Keratinocyte (primary cell): ENCODE results near the gene CASTOR1. TPM values are rescaled to one million over a fixed set of nuclear protein-coding genes. Genes with fewer than 3 reads are reported as not detected.

Experiments
- DNase-seq: peaks from one replicate; pipeline ENCODE4 v3.0.0-alpha.2; 2011; ENCODE audit warnings: low read depth, missing footprints, low spot score
- FAIRE-seq: peaks from 2 replicates; lab custom pipeline; 2011; peaks lifted over from hg19 to GRCh38; lab: Jason Lieb, UNC
- H2AFZ ChIP-seq: 2 replicates; pipeline ENCODE4 v1.6.0; 2012; ENCODE audit warnings: low read length, control low read depth, inconsistent platforms; ENCODE audit not compliant: control insufficient read depth
- H3K27ac ChIP-seq: 2 replicates; pipeline ENCODE4 v1.5.1; 2011; ENCODE audit warnings: low read length; ENCODE audit not compliant: control insufficient read depth, insufficient read depth
- H3K27me3 ChIP-seq: 3 replicates; pipeline ENCODE4 v1.6.0; 2011; ENCODE audit warnings: low read length; ENCODE audit not compliant: control insufficient read depth, insufficient read depth; ENCODE audit errors: extremely low read depth
- H3K36me3 ChIP-seq, 2 experiments: 2 replicates in 1 of 2; 3 replicates in 1 of 2; pipeline ENCODE4 v1.5.1; 2011; ENCODE audit warnings: low read length in 2 of 2, mild to moderate bottlenecking in 1 of 2; ENCODE audit not compliant: control insufficient read depth in 2 of 2, insufficient read depth in 2 of 2; ENCODE audit errors: extremely low read depth in 1 of 2
- H3K4me1 ChIP-seq: 3 replicates; pipeline ENCODE4 v1.5.1; 2011; ENCODE audit warnings: low read length; ENCODE audit not compliant: control insufficient read depth, insufficient read depth; ENCODE audit errors: extremely low read depth
- H3K4me2 ChIP-seq: 3 replicates; pipeline ENCODE4 v1.6.0; 2011; ENCODE audit warnings: low read depth, low read length; ENCODE audit not compliant: control insufficient read depth, insufficient read depth; ENCODE audit errors: extremely low read depth
- H3K4me3 ChIP-seq, 3 experiments: fragments of 200-600 bp in 1 of 3; sonication (generic) in 1 of 3; 2 replicates in 2 of 3; 3 replicates in 1 of 3; pipeline ENCODE4 v1.5.1; 2011 to 2016; ENCODE audit warnings: low read length in 3 of 3, mild to moderate bottlenecking in 3 of 3, control low read depth in 2 of 3, inconsistent platforms in 1 of 3, low read depth in 1 of 3, mixed read lengths in 1 of 3, mixed run types in 1 of 3, moderate library complexity in 1 of 3; ENCODE audit not compliant: control insufficient read depth in 2 of 3, insufficient read depth in 2 of 3; ENCODE audit errors: extremely low read depth in 1 of 3
- H3K79me2 ChIP-seq: 2 replicates; pipeline ENCODE4 v1.6.0; 2012; ENCODE audit warnings: low read length; ENCODE audit not compliant: control insufficient read depth, insufficient read depth
- H3K9ac ChIP-seq: 3 replicates; pipeline ENCODE4 v1.6.0; 2011; ENCODE audit warnings: low read length; ENCODE audit not compliant: control insufficient read depth, insufficient read depth; ENCODE audit errors: extremely low read depth
- H3K9me1 ChIP-seq: 3 replicates; pipeline ENCODE4 v1.6.0; 2011; ENCODE audit warnings: low read length; ENCODE audit not compliant: control insufficient read depth, insufficient read depth; ENCODE audit errors: extremely low read depth
- H3K9me3 ChIP-seq: 2 replicates; pipeline ENCODE4 v1.5.1; 2012; ENCODE audit warnings: low read depth, low read length; ENCODE audit not compliant: control insufficient read depth
- H4K20me1 ChIP-seq: 3 replicates; pipeline ENCODE4 v1.6.0; 2011; ENCODE audit warnings: low read length; ENCODE audit not compliant: control insufficient read depth, insufficient read depth; ENCODE audit errors: extremely low read depth
- EZH2 ChIP-seq: IDR thresholded peaks from one replicate; pipeline ENCODE4 v1.6.1; 2012; ENCODE audit warnings: inconsistent platforms, mild to moderate bottlenecking, low read length, moderate library complexity
- dilution Hi-C: fragments of 300-500 bp; cut with MboI; formaldehyde crosslinking; loops from one replicate; pipeline ENCODE4 v1.7.0; 2020; ENCODE audit warnings: low sequenced_read_pairs; ENCODE audit not compliant: extremely low pct_ligation_motif_present
- polyA plus RNA-seq, 5 experiments: library from polyadenylated mRNA; depleted of rRNA in 3 of 5; stranded (reverse) in 3 of 5; stranded (forward) in 1 of 5; unstranded in 1 of 5; fragments of >200 nt; gene quantifications; 1 replicate in 1 of 5; 2 replicates in 3 of 5; 3 replicates in 1 of 5; pipeline versions ENCODE4 v1.2.1 to v1.2.3, GENCODE V29; 2011 to 2012; ENCODE audit warnings: missing spikeins in 2 of 5, low read depth in 1 of 5, low replicate concordance in 1 of 5
- TF ChIP-seq, protein P1 (sequence below), 3 experiments: IDR thresholded peaks in 1 of 3; conservative IDR thresholded peaks in 1 of 3; optimal IDR thresholded peaks in 1 of 3; 2 replicates in 2 of 3; 3 replicates in 1 of 3; pipeline versions ENCODE3 to v1.5.1; 2011; ENCODE audit warnings: low read length in 3 of 3, mild to moderate bottlenecking in 3 of 3, moderate library complexity in 2 of 3, control low read depth in 1 of 3, inconsistent platforms in 1 of 3; ENCODE audit not compliant: insufficient read depth in 2 of 3; ENCODE audit errors: extremely low read depth in 1 of 3

CASTOR1 gene
- polyA plus RNA-seq, 1 donor (not counting 4 experiments of a cell fraction or from before 2014, with no cell fraction given) = 9.1 TPM

DNA sequence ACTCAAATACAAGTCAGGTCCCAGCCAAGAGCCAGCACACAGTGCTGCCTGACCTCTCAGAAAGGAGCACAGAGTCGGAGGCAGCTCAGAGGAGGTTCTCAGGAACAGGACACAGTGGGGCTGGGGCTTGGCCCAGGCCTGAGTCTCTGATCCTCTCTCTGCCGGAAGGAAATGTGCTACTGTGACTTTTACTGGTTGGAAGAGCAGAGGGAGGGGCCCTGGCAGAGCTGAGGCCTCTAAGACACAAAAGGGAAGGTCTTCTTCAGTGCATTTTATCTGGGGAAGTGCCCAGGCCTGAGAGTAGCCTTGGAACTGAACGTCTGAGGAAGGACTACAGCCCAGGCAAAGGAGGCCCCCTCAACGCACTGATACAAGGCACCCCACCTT is 16.2 kb upstream of the CASTOR1 start:
- no peaks in the 10 kb centered on the region for H3K27me3 ChIP-seq
- no peaks in the 10 kb centered on the region for H3K9me3 ChIP-seq
- no peak overlapping the region for H3K4me3 ChIP-seq
- peaks cover 3% of the 10 kb centered on the region for H4K20me1 ChIP-seq
- DNase-seq (no peak), FAIRE-seq (no peak)
- dilution Hi-C loops = no loop called here
- H3K9me1 ChIP-seq = peaks cover 15% of the 10 kb centered on the region
- no peak overlapping the region for H2AFZ ChIP-seq
- H3K27ac ChIP-seq = peak overlapping the region; percentile 66
- H3K36me3 ChIP-seq = peaks cover 8 to 22% of the 10 kb centered on the region in 2 experiments
- H3K4me1 ChIP-seq = peaks cover 87% of the 10 kb centered on the region
- H3K79me2 ChIP-seq = peaks cover 40% of the 10 kb centered on the region
- TF ChIP-seq EZH2 = no peak
- TF ChIP-seq, protein P1, sequence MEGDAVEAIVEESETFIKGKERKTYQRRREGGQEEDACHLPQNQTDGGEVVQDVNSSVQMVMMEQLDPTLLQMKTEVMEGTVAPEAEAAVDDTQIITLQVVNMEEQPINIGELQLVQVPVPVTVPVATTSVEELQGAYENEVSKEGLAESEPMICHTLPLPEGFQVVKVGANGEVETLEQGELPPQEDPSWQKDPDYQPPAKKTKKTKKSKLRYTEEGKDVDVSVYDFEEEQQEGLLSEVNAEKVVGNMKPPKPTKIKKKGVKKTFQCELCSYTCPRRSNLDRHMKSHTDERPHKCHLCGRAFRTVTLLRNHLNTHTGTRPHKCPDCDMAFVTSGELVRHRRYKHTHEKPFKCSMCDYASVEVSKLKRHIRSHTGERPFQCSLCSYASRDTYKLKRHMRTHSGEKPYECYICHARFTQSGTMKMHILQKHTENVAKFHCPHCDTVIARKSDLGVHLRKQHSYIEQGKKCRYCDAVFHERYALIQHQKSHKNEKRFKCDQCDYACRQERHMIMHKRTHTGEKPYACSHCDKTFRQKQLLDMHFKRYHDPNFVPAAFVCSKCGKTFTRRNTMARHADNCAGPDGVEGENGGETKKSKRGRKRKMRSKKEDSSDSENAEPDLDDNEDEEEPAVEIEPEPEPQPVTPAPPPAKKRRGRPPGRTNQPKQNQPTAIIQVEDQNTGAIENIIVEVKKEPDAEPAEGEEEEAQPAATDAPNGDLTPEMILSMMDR (optimal IDR thresholded peaks at IDR 0.05 in 1 of 3, IDR thresholded peaks at IDR 0.05 in 1 of 3, conservative IDR thresholded peaks at IDR 0.05 in 1 of 3; ENCODE audit: extremely low read depth in 1 of 3, insufficient read depth in 2 of 3, low read length in 3 of 3) = no peak
- peak overlapping the region; percentile 24 for H3K9ac ChIP-seq
- peak overlapping the region; percentile 60 for H3K4me2 ChIP-seq

DNA sequence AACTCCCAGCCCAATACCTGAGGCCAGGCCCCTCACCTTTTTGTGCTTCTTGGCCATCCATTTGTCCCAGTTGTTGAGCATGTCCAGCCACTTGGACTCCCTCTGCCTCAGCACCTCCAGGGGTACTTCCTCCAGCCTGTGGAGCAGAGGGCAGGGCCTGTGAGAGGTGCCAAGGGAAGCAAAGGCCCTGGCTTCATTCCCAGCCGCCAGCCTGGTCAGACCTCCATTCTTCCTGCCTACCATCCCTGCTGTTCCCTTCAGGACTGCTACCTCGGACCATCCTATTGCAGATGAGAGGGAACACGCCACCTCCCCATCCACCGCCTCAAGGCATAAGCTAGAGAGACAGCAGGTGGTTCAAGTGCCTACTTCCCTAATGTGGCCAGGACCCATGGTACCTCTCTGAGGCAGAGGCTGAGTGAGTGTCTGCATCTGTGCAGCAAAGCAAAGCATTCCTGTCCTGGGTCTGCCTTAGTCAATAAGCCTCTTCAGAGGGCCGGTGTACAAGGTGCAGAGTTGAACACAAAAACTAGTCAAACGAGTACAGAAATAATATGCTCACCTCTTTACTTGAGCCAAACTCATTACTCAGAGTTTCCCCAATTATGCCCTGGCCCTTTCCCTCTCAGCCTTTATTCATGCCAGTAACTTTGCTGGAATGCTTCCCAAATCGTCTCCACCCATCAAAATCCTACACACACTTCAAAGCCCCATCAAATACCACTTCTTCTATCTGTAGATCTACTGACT is 15.4 kb upstream of the CASTOR1 start:
- peak; percentile 99 for FAIRE-seq

More for the DNA sequence above, 15.4 kb upstream of the CASTOR1 start:
- Histone ChIP-seq H3K79me2 (peaks cover 37% of the 10 kb centered on the region), H3K27ac (peak overlapping the region; percentile 66), H3K9me3 (no peaks in the 10 kb centered on the region), H3K4me2 (peak overlapping the region; percentile 60), H4K20me1 (peaks cover 3% of the 10 kb centered on the region), H3K4me1 (peaks cover 82% of the 10 kb centered on the region), H3K9ac (peak overlapping the region; percentile 24), H3K9me1 (peaks cover 15% of the 10 kb centered on the region), H3K36me3 (peaks cover 11 to 27% of the 10 kb centered on the region in 2 experiments), H3K4me3 (peak overlapping the region in 1 of 3 experiments; percentile 21), H2AFZ (no peak overlapping the region), H3K27me3 (no peaks in the 10 kb centered on the region)
- TF ChIP-seq EZH2 = no peak
- TF ChIP-seq, protein P1 (optimal IDR thresholded peaks at IDR 0.05 in 1 of 3, IDR thresholded peaks at IDR 0.05 in 1 of 3, conservative IDR thresholded peaks at IDR 0.05 in 1 of 3; ENCODE audit: extremely low read depth in 1 of 3, insufficient read depth in 2 of 3, low read length in 3 of 3) = no peak
- dilution Hi-C loops = no loop called here
- no peak for DNase-seq
